ENCODE results near the gene TBC1D21.

The TBC1D21 gene

GRCh38 chr15:73873456-73873855 lies at the start of gene TBC1D21:
Gene TBC1D21, plus strand, starts transcription at chr15:73873564. Its CDS starts 146 bp downstream, at chr15:73873710.
- no peaks in the 10 kb centered on the region for H3K9me3 ChIP-seq (ENCODE audit: control insufficient read depth, low read length)
- H3K9ac ChIP-seq (ENCODE audit: low read length): no peak within 1 kb of the TSS
- no peaks in the 10 kb centered on the region for H3K36me3 ChIP-seq (ENCODE audit: control insufficient read depth, insufficient read depth, low read length)
- H3K27me3 ChIP-seq (ENCODE audit: control insufficient read depth, insufficient read depth, low read length): peaks cover 17% of the 10 kb centered on the region
- peaks cover 18% of the 10 kb centered on the region for H3K4me1 ChIP-seq (ENCODE audit: control insufficient read depth, insufficient read depth, low read length)
- no peak within 1 kb of the TSS for H3K4me3 ChIP-seq (ENCODE audit: low read length)

GRCh38 chr15:73826711-73827251 lies 46.6 kb upstream of the TBC1D21 start:
- Histone ChIP-seq H3K36me3 (ENCODE audit: control insufficient read depth, insufficient read depth, low read length) (no peaks in the 10 kb centered on the region), H3K9ac (ENCODE audit: low read length) (no peak overlapping the region), H3K4me3 (ENCODE audit: low read length) (no peak overlapping the region), H3K4me1 (ENCODE audit: control insufficient read depth, insufficient read depth, low read length) (no peaks in the 10 kb centered on the region), H3K9me3 (ENCODE audit: control insufficient read depth, low read length) (no peaks in the 10 kb centered on the region), H3K27me3 (ENCODE audit: control insufficient read depth, insufficient read depth, low read length) (peaks cover 4% of the 10 kb centered on the region)

GRCh38 chr15:73829523-73829922 lies 43.8 kb upstream of the TBC1D21 start:
- Histone ChIP-seq H3K9ac (ENCODE audit: low read length) (no peak overlapping the region), H3K9me3 (ENCODE audit: control insufficient read depth, low read length) (no peaks in the 10 kb centered on the region), H3K36me3 (ENCODE audit: control insufficient read depth, insufficient read depth, low read length) (no peaks in the 10 kb centered on the region), H3K27me3 (ENCODE audit: control insufficient read depth, insufficient read depth, low read length) (peaks cover 7% of the 10 kb centered on the region), H3K4me1 (ENCODE audit: control insufficient read depth, insufficient read depth, low read length) (no peaks in the 10 kb centered on the region), H3K4me3 (ENCODE audit: low read length) (no peak overlapping the region)

- Histone ChIP-seq H3K9me3 (ENCODE audit: control insufficient read depth, low read length) (no peaks in the 10 kb centered on the region), H3K27me3 (ENCODE audit: control insufficient read depth, insufficient read depth, low read length) (peaks cover 15% of the 10 kb centered on the region), H3K4me1 (ENCODE audit: control insufficient read depth, insufficient read depth, low read length) (no peaks in the 10 kb centered on the region), H3K36me3 (ENCODE audit: control insufficient read depth, insufficient read depth, low read length) (no peaks in the 10 kb centered on the region), H3K9ac (ENCODE audit: low read length) (no peak overlapping the region), H3K4me3 (ENCODE audit: low read length) (no peak overlapping the region)
Measured at GRCh38 chr15:73832657-73833056, 40.7 kb upstream of the TBC1D21 start.

GRCh38 chr15:73836845-73837244 lies 36.5 kb upstream of the TBC1D21 start:
- Histone ChIP-seq H3K4me1 (ENCODE audit: control insufficient read depth, insufficient read depth, low read length) (no peaks in the 10 kb centered on the region), H3K9me3 (ENCODE audit: control insufficient read depth, low read length) (no peaks in the 10 kb centered on the region), H3K36me3 (ENCODE audit: control insufficient read depth, insufficient read depth, low read length) (no peaks in the 10 kb centered on the region), H3K4me3 (ENCODE audit: low read length) (no peak overlapping the region), H3K9ac (ENCODE audit: low read length) (no peak overlapping the region), H3K27me3 (ENCODE audit: control insufficient read depth, insufficient read depth, low read length) (peaks cover 15% of the 10 kb centered on the region)

- Histone ChIP-seq H3K36me3 (ENCODE audit: control insufficient read depth, insufficient read depth, low read length) (no peaks in the 10 kb centered on the region), H3K9me3 (ENCODE audit: control insufficient read depth, low read length) (no peaks in the 10 kb centered on the region), H3K27me3 (ENCODE audit: control insufficient read depth, insufficient read depth, low read length) (peaks cover 10% of the 10 kb centered on the region), H3K4me3 (ENCODE audit: low read length) (no peak overlapping the region), H3K4me1 (ENCODE audit: control insufficient read depth, insufficient read depth, low read length) (no peaks in the 10 kb centered on the region), H3K9ac (ENCODE audit: low read length) (no peak overlapping the region)
Measured at GRCh38 chr15:73838831-73839426, 34.4 kb upstream of the TBC1D21 start.

GRCh38 chr15:73839699-73840377 lies 33.5 kb upstream of the TBC1D21 start:
- peaks cover 10% of the 10 kb centered on the region for H3K27me3 ChIP-seq (ENCODE audit: control insufficient read depth, insufficient read depth, low read length)
- H3K9ac ChIP-seq (ENCODE audit: low read length): no peak overlapping the region
- no peaks in the 10 kb centered on the region for H3K4me1 ChIP-seq (ENCODE audit: control insufficient read depth, insufficient read depth, low read length)
- H3K36me3 ChIP-seq (ENCODE audit: control insufficient read depth, insufficient read depth, low read length): no peaks in the 10 kb centered on the region
- no peaks in the 10 kb centered on the region for H3K9me3 ChIP-seq (ENCODE audit: control insufficient read depth, low read length)
- H3K4me3 ChIP-seq (ENCODE audit: low read length): no peak overlapping the region

- H3K9ac ChIP-seq (ENCODE audit: low read length): no peak overlapping the region
- H3K4me3 ChIP-seq (ENCODE audit: low read length): no peak overlapping the region
- H3K9me3 ChIP-seq (ENCODE audit: control insufficient read depth, low read length): no peaks in the 10 kb centered on the region
- H3K27me3 ChIP-seq (ENCODE audit: control insufficient read depth, insufficient read depth, low read length): peaks cover 2% of the 10 kb centered on the region
- no peaks in the 10 kb centered on the region for H3K4me1 ChIP-seq (ENCODE audit: control insufficient read depth, insufficient read depth, low read length)
- H3K36me3 ChIP-seq (ENCODE audit: control insufficient read depth, insufficient read depth, low read length): no peaks in the 10 kb centered on the region
Measured at GRCh38 chr15:73840771-73841170, 32.6 kb upstream of the TBC1D21 start.

- Histone ChIP-seq H3K36me3 (ENCODE audit: control insufficient read depth, insufficient read depth, low read length) (no peaks in the 10 kb centered on the region), H3K9me3 (ENCODE audit: control insufficient read depth, low read length) (no peaks in the 10 kb centered on the region), H3K9ac (ENCODE audit: low read length) (no peak overlapping the region), H3K27me3 (ENCODE audit: control insufficient read depth, insufficient read depth, low read length) (no peaks in the 10 kb centered on the region), H3K4me1 (ENCODE audit: control insufficient read depth, insufficient read depth, low read length) (no peaks in the 10 kb centered on the region), H3K4me3 (ENCODE audit: low read length) (no peak overlapping the region)
Measured at GRCh38 chr15:73841756-73842725, 31.3 kb upstream of the TBC1D21 start.

- H3K4me3 ChIP-seq (ENCODE audit: low read length): no peak overlapping the region
- H3K9ac ChIP-seq (ENCODE audit: low read length): no peak overlapping the region
- H3K36me3 ChIP-seq (ENCODE audit: control insufficient read depth, insufficient read depth, low read length): no peaks in the 10 kb centered on the region
- H3K27me3 ChIP-seq (ENCODE audit: control insufficient read depth, insufficient read depth, low read length): no peaks in the 10 kb centered on the region
- H3K9me3 ChIP-seq (ENCODE audit: control insufficient read depth, low read length): no peaks in the 10 kb centered on the region
- no peaks in the 10 kb centered on the region for H3K4me1 ChIP-seq (ENCODE audit: control insufficient read depth, insufficient read depth, low read length)
Measured at GRCh38 chr15:73843787-73844186, 29.6 kb upstream of the TBC1D21 start.

- Histone ChIP-seq H3K36me3 (ENCODE audit: control insufficient read depth, insufficient read depth, low read length) (no peaks in the 10 kb centered on the region), H3K9ac (ENCODE audit: low read length) (no peak overlapping the region), H3K27me3 (ENCODE audit: control insufficient read depth, insufficient read depth, low read length) (no peaks in the 10 kb centered on the region), H3K4me3 (ENCODE audit: low read length) (no peak overlapping the region), H3K9me3 (ENCODE audit: control insufficient read depth, low read length) (no peaks in the 10 kb centered on the region), H3K4me1 (ENCODE audit: control insufficient read depth, insufficient read depth, low read length) (no peaks in the 10 kb centered on the region)
Measured at GRCh38 chr15:73844356-73844755, 29.0 kb upstream of the TBC1D21 start.

- no peaks in the 10 kb centered on the region for H3K27me3 ChIP-seq (ENCODE audit: control insufficient read depth, insufficient read depth, low read length)
- no peak overlapping the region for H3K9ac ChIP-seq (ENCODE audit: low read length)
- H3K36me3 ChIP-seq (ENCODE audit: control insufficient read depth, insufficient read depth, low read length): no peaks in the 10 kb centered on the region
- H3K9me3 ChIP-seq (ENCODE audit: control insufficient read depth, low read length): no peaks in the 10 kb centered on the region
- H3K4me3 ChIP-seq (ENCODE audit: low read length): no peak overlapping the region
- no peaks in the 10 kb centered on the region for H3K4me1 ChIP-seq (ENCODE audit: control insufficient read depth, insufficient read depth, low read length)
Measured at GRCh38 chr15:73845507-73845906, 27.9 kb upstream of the TBC1D21 start.

Data from mucosa of stomach (tissue), 1 donor.